Neural cell (in vitro differentiated cells): Measurements from ENCODE around the gene GRK1.
"Not testable (repeated sequence)": the region's sequence is repeated elsewhere in the genome, so short reads cannot be mapped to it uniquely, and the experiment has no call there.

Source experiments
- EZH2 ChIP-seq: fragments of 200-600, 300-800 bp; shearing (Covaris generic), sonication (generic); IDR thresholded peaks from 2 replicates; pipeline ENCODE4 v1.6.1; 2014; ENCODE audit warnings: antibody characterized with exemption, low read length, borderline replicate concordance, mild to moderate bottlenecking; ENCODE audit not compliant: insufficient read depth, poor library complexity, severe bottlenecking
- RAD21 ChIP-seq: fragments of 450-650 bp; conservative IDR thresholded peaks from 2 replicates; pipeline ENCODE4 v1.6.1; 2014; ENCODE audit warnings: antibody characterized with exemption, mild to moderate bottlenecking, moderate library complexity
- REST ChIP-seq: IDR thresholded peaks from 2 replicates; pipeline ENCODE4 v1.6.1; 2012; ENCODE audit warnings: borderline replicate concordance
- TF ChIP-seq, protein P1 (sequence below): fragments of 450-650 bp; IDR thresholded peaks from 2 replicates; pipeline ENCODE4 v1.5.1; 2014; ENCODE audit warnings: antibody characterized with exemption, mild to moderate bottlenecking, moderate library complexity; ENCODE audit not compliant: poor library complexity, severe bottlenecking

GRCh38 chr13:113726106-113726821, 59.2 kb downstream of the GRK1 start:
- TF ChIP-seq, protein P1, sequence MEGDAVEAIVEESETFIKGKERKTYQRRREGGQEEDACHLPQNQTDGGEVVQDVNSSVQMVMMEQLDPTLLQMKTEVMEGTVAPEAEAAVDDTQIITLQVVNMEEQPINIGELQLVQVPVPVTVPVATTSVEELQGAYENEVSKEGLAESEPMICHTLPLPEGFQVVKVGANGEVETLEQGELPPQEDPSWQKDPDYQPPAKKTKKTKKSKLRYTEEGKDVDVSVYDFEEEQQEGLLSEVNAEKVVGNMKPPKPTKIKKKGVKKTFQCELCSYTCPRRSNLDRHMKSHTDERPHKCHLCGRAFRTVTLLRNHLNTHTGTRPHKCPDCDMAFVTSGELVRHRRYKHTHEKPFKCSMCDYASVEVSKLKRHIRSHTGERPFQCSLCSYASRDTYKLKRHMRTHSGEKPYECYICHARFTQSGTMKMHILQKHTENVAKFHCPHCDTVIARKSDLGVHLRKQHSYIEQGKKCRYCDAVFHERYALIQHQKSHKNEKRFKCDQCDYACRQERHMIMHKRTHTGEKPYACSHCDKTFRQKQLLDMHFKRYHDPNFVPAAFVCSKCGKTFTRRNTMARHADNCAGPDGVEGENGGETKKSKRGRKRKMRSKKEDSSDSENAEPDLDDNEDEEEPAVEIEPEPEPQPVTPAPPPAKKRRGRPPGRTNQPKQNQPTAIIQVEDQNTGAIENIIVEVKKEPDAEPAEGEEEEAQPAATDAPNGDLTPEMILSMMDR, result not testable (repeated sequence)
- TF ChIP-seq RAD21, REST, EZH2: not testable (repeated sequence)
